GM10847 (cell line): Measurements from ENCODE around the gene AJUBA.

Source experiments
- POLR2A ChIP-seq: IDR thresholded peaks from 2 replicates; pipeline ENCODE4 v1.6.1; 2011; ENCODE audit not compliant: insufficient read length; ENCODE audit errors: extremely low read depth

AJUBA gene

GRCh38 chr14:22929961-22930364 lies 52.4 kb downstream of the AJUBA start:
- no peak for TF ChIP-seq POLR2A

GRCh38 chr14:22929104-22929960 lies 53.0 kb downstream of the AJUBA start, which contains the start of gene PRMT5:
PRMT5 (minus strand) TSS chr14:22929376; CDS start chr14:22929361, 15 bp downstream.
- TF ChIP-seq POLR2A = peak; percentile 88

DNA sequence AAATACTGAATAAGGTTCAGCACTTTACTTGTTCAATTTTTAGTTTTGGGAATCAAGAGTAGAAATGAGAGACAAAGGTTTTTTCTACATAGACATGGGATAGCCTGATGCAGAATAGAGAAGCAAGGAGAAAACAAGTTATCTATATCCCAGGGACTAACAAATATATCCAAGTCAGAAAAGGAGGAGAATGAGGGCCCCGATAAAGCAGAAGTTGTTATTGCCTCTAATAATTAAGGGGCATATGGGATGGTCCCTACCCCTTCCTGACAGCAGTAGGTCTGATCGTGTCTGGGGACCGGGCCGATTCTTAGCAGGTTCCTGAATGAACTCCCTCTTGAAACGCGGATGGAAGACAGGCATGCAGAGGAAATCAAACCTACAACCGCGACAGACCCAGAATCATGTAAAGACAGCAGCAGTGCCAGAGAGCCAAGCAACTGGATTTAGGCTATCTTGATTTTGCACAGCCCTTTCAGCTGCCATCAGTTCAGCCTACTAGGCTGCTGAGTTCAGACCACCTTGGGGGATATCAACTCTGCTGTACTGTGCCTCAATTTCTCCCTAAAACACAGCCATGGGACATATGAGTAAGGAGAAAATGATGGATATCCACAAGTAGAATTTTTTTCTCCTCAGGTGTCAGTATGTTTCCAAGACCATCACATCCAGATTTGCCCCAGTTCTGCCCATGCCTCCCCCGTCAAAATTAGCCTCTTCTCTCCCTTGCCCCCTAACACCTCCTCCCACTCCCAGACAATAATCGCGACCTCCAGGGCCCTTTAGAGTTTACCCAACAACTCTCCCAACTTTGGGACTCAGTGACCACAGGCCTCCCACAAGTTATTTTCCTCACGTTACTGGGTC lies 53.9 kb downstream of the AJUBA start:
- TF ChIP-seq POLR2A = no peak

DNA sequence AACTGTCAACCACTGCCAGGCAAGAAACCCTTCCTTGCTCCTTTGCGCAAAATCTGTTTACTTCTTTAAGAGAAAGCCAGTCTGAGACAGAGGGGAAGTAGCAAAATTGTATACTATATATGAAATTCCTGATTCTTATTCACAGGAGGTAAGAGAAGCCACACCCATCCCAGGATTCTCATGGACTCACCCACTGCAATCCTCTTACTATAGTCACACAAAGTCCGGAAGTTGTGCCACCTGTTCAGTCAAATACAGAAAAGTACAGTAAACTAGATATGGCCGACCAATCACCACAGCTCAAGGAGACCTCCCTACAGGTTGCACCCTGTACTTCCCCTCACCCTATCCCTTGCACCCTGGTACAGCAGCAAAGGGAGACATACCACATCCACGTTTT lies 56.0 kb downstream of the AJUBA start:
- TF ChIP-seq POLR2A = no peak

DNA sequence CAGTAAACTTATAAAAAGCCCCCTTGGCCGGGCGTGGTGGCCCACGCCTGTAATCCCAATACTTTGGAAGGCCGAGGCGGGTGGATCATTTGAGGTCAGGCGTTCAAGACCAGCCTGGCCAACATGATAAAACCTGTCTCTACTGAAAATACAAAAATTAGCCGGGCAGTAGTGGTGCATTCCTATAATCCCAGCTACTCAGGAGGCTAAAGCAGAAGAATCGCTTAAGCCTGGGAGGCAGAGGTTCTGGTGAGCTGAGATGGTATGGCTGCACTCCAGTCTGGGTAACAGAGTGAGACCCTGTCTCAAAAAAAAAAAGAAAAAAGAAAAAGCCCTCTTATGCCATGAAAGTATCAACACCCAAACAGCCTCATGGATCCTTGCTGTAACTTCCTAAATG lies 56.8 kb downstream of the AJUBA start:
- no peak for TF ChIP-seq POLR2A

GRCh38 chr14:22923746-22924145 lies 58.6 kb downstream of the AJUBA start:
- TF ChIP-seq POLR2A = no peak

GRCh38 chr14:22922294-22922693 lies 60.1 kb downstream of the AJUBA start:
- TF ChIP-seq POLR2A = no peak
